Tibial nerve (tissue), 4 donors: ENCODE measurements around the gene RAB35.

Experiments
- CTCF ChIP-seq, 5 experiments: fragments of 200-600 bp in 3 of 5; fragments of 450-650 bp in 2 of 5; sonication (generic) in 3 of 5; IDR thresholded peaks; one replicate each; pipeline ENCODE4 v1.5.1; 2016 to 2019; ENCODE audit warnings: antibody characterized with exemption in 5 of 5, mild to moderate bottlenecking in 3 of 5, moderate library complexity in 2 of 5
- EP300 ChIP-seq, 2 donors: sonication (generic); formaldehyde crosslinking; IDR thresholded peaks; one replicate each; pipeline ENCODE4 v1.6.1; 2017; ENCODE audit warnings: antibody characterized with exemption in 2 of 2, mild to moderate bottlenecking in 1 of 2
- POLR2A ChIP-seq, 2 donors: fragments of 450-650 bp; IDR thresholded peaks; one replicate each; pipeline ENCODE4 v1.6.1; 2017; ENCODE audit warnings: antibody characterized with exemption in 2 of 2, mild to moderate bottlenecking in 2 of 2, moderate library complexity in 2 of 2

DNA sequence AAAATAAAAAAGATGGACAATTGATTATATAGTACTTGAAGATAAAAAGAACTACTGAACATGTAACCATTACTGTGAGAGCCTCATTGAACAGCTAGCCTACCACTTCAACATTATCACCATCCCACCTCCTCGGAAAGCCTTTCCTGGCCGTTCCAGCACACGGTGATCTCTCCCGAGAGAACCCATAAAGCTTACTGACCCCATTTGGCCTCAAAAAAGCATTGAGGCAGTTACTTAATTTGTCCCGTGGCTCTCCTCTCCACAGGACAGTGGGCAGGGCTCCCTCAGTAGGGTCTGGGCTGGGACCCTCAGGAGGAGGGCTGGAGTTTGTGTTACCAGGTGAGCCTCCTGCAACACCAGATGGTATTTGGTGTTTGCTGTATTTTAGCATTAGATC, 55.8 kb downstream of the RAB35 start:
- no peak for TF ChIP-seq CTCF (IDR thresholded peaks at IDR 0.05)
- TF ChIP-seq POLR2A (IDR thresholded peaks at IDR 0.05) = no peak
- TF ChIP-seq EP300 (IDR thresholded peaks at IDR 0.05) = no peak
